ENCODE results near the gene BRD9. TPM values are rescaled to one million over a fixed set of nuclear protein-coding genes. Genes with fewer than 3 reads are reported as not detected.

BRD9 gene
- total RNA-seq, 4 donors from 2014 or later, result 20.3 to 28.8 (median 22.2) TPM

GRCh38 chr5:864492-865167, 28.0 kb downstream of the BRD9 start:
- no peak for TF ChIP-seq POLR2A (IDR thresholded peaks at IDR 0.05)
- DNase-seq, result no peak
- in situ Hi-C loops (cut with MboI; ENCODE audit: low sequenced_read_pairs in 4 of 4), result no loop called here
- H3K27ac ChIP-seq, result no peak overlapping the region
- no peaks in the 10 kb centered on the region for H3K27me3 ChIP-seq
- no peak overlapping the region for H3K4me3 ChIP-seq
- no peaks in the 10 kb centered on the region for H3K4me1 ChIP-seq
- intact Hi-C loops (cut with DNase I; ENCODE audit: low total_unique reads), result no loop called here
- peaks cover 0 to 70% of the 10 kb centered on the region in 2 donors for H3K36me3 ChIP-seq
- ATAC-seq, result no peak
- H3K9me3 ChIP-seq, result no peaks in the 10 kb centered on the region

GRCh38 chr5:863244-863805, 29.3 kb downstream of the BRD9 start:
- no peaks in the 10 kb centered on the region for H3K4me1 ChIP-seq
- no peaks in the 10 kb centered on the region for H3K9me3 ChIP-seq
- ATAC-seq, result no peak
- TF ChIP-seq CTCF (IDR thresholded peaks at IDR 0.05 in 4 of 5, conservative IDR thresholded peaks at IDR 0.05 in 1 of 5) (no peak), POLR2A (IDR thresholded peaks at IDR 0.05) (no peak)
- intact Hi-C loops (cut with DNase I; ENCODE audit: low total_unique reads) (no loop called here), in situ Hi-C loops (cut with MboI; ENCODE audit: low sequenced_read_pairs in 4 of 4) (no loop called here)
- no peak overlapping the region for H3K4me3 ChIP-seq
- DNase-seq, result no peak
- peaks cover 0 to 57% of the 10 kb centered on the region in 2 donors for H3K36me3 ChIP-seq
- no peaks in the 10 kb centered on the region for H3K27me3 ChIP-seq
- peak overlapping the region in 1 of 4 donors; percentile 13 for H3K27ac ChIP-seq

- in situ Hi-C loops (cut with MboI; ENCODE audit: low sequenced_read_pairs in 4 of 4), result no loop called here
Observed at GRCh38 chr5:862367-863243, 30.0 kb downstream of the BRD9 start.

GRCh38 chr5:861442-862366, 30.9 kb downstream of the BRD9 start:
- no peak for DNase-seq
- Histone ChIP-seq H3K9me3 (no peaks in the 10 kb centered on the region), H3K27me3 (no peaks in the 10 kb centered on the region), H3K27ac (no peak overlapping the region), H3K36me3 (peaks cover 0 to 42% of the 10 kb centered on the region in 2 donors), H3K4me1 (no peaks in the 10 kb centered on the region), H3K4me3 (no peak overlapping the region)
- intact Hi-C loops (cut with DNase I; ENCODE audit: low total_unique reads) (no loop called here), in situ Hi-C loops (cut with MboI; ENCODE audit: low sequenced_read_pairs in 4 of 4) (no loop called here)
- no peak for TF ChIP-seq POLR2A (IDR thresholded peaks at IDR 0.05)
- ATAC-seq, result no peak

More at GRCh38 chr5:862367-863243, 30.0 kb downstream of the BRD9 start:
- no peak overlapping the region for H3K27ac ChIP-seq
- H3K4me3 ChIP-seq, result no peak overlapping the region
- DNase-seq (peak; percentile 12 to 39), ATAC-seq (peak; percentile 55 to 62)
- intact Hi-C loops (cut with DNase I; ENCODE audit: low total_unique reads), result no loop called here
- H3K27me3 ChIP-seq, result no peaks in the 10 kb centered on the region
- peaks cover 0 to 50% of the 10 kb centered on the region in 2 donors for H3K36me3 ChIP-seq
- no peak for TF ChIP-seq CTCF (IDR thresholded peaks at IDR 0.05 in 4 of 5, conservative IDR thresholded peaks at IDR 0.05 in 1 of 5)
- TF ChIP-seq POLR2A (IDR thresholded peaks at IDR 0.05), result no peak
- no peaks in the 10 kb centered on the region for H3K9me3 ChIP-seq
- H3K4me1 ChIP-seq, result no peaks in the 10 kb centered on the region

GRCh38 chr5:860506-861150, 32.0 kb downstream of the BRD9 start:
- H3K27me3 ChIP-seq, result no peaks in the 10 kb centered on the region
- peaks cover 0 to 33% of the 10 kb centered on the region in 2 donors for H3K36me3 ChIP-seq
- TF ChIP-seq POLR2A (IDR thresholded peaks at IDR 0.05) (no peak), CTCF (IDR thresholded peaks at IDR 0.05 in 4 of 5, conservative IDR thresholded peaks at IDR 0.05 in 1 of 5) (no peak)
- intact Hi-C loops (cut with DNase I; ENCODE audit: low total_unique reads) (no loop called here), in situ Hi-C loops (cut with MboI; ENCODE audit: low sequenced_read_pairs in 4 of 4) (no loop called here)
- no peaks in the 10 kb centered on the region for H3K4me1 ChIP-seq
- H3K27ac ChIP-seq, result no peak overlapping the region
- ATAC-seq (no peak), DNase-seq (no peak)
- H3K9me3 ChIP-seq, result no peaks in the 10 kb centered on the region
- H3K4me3 ChIP-seq, result no peak overlapping the region
